Measurements from ENCODE around the gene MED13.

DNA sequence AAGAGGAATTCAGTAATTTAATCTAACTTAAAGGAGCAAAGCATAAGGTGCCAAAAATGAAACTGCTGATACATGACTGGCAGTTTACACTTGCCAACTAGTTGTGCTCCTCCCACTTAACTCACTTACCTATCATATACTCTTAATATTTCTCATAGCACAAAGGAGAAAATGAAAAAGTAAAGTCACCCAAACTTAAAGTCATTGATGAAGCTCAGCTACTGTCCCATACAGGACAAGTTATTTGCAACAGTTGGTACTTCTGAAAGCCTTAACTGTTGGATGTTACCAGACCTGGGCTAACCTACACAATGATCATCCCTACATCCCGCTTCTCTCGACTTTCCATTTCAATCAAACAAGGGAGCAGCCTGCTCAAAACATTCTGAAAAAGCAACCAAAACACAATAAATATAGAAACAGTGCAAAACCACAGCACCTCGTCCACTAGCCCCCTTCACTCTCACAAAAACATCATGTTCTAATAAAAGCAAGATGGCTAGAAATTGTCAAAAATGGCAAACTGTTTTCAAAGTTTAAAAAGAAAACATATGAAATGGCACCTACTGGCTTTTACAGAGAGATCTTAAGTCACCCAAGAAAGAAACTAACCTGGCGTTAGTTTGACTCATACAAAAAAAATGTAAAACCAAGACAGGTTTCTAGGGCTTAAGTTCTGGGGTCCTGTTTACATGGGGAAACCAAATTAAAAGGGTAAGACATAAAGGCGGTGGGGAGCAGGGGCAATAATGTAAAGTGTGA, 868 bp downstream of the MED13 start:
- TF ChIP-seq, protein P1, sequence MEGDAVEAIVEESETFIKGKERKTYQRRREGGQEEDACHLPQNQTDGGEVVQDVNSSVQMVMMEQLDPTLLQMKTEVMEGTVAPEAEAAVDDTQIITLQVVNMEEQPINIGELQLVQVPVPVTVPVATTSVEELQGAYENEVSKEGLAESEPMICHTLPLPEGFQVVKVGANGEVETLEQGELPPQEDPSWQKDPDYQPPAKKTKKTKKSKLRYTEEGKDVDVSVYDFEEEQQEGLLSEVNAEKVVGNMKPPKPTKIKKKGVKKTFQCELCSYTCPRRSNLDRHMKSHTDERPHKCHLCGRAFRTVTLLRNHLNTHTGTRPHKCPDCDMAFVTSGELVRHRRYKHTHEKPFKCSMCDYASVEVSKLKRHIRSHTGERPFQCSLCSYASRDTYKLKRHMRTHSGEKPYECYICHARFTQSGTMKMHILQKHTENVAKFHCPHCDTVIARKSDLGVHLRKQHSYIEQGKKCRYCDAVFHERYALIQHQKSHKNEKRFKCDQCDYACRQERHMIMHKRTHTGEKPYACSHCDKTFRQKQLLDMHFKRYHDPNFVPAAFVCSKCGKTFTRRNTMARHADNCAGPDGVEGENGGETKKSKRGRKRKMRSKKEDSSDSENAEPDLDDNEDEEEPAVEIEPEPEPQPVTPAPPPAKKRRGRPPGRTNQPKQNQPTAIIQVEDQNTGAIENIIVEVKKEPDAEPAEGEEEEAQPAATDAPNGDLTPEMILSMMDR (IDR thresholded peaks at IDR 0.05) = no peak
- TF ChIP-seq POLR2A (IDR thresholded peaks at IDR 0.05) = no peak
